ENCODE data around the gene SHTN1. TPM values are rescaled to one million over a fixed set of nuclear protein-coding genes. Genes with fewer than 3 reads are reported as not detected.

Gene SHTN1
- total RNA-seq, 1 experiment from 2014 or later: not detected

GRCh38 chr10:116886772-116887171, 118.2 kb downstream of the SHTN1 start:
- Histone ChIP-seq H3K27me3 (ENCODE audit: low read length) (no peaks in the 10 kb centered on the region), H3K27ac (ENCODE audit: low read length) (no peak overlapping the region), H3K79me2 (ENCODE audit: low read length) (no peaks in the 10 kb centered on the region), H3K9me3 (ENCODE audit: low read length) (no peaks in the 10 kb centered on the region), H3K4me3 (ENCODE audit: low read length) (no peak overlapping the region), H3K4me1 (ENCODE audit: low read length) (no peaks in the 10 kb centered on the region), H3K36me3 (ENCODE audit: insufficient read depth, low read length) (no peaks in the 10 kb centered on the region), H2AFZ (ENCODE audit: low read length) (no peak overlapping the region), H3K9ac (ENCODE audit: low read length) (no peak overlapping the region), H3K9me2 (replicated peaks; ENCODE audit: insufficient read depth, low read length) (no peaks in the 10 kb centered on the region), H4K20me1 (ENCODE audit: insufficient read depth, low read depth, low read length) (no peaks in the 10 kb centered on the region), H3K4me2 (ENCODE audit: low read depth, low read length, poor library complexity, severe bottlenecking) (no peak overlapping the region)
- DNase-seq: no peak

GRCh38 chr10:116882639-116883038, 122.3 kb downstream of the SHTN1 start:
- Histone ChIP-seq H3K4me2 (ENCODE audit: low read depth, low read length, poor library complexity, severe bottlenecking) (no peak overlapping the region), H3K9me2 (replicated peaks; ENCODE audit: insufficient read depth, low read length) (no peaks in the 10 kb centered on the region), H4K20me1 (ENCODE audit: insufficient read depth, low read depth, low read length) (no peaks in the 10 kb centered on the region), H3K79me2 (ENCODE audit: low read length) (no peaks in the 10 kb centered on the region), H3K9me3 (ENCODE audit: low read length) (no peaks in the 10 kb centered on the region), H2AFZ (ENCODE audit: low read length) (no peak overlapping the region), H3K9ac (ENCODE audit: low read length) (no peak overlapping the region), H3K4me3 (ENCODE audit: low read length) (no peak overlapping the region), H3K27ac (ENCODE audit: low read length) (no peak overlapping the region), H3K27me3 (ENCODE audit: low read length) (no peaks in the 10 kb centered on the region), H3K36me3 (ENCODE audit: insufficient read depth, low read length) (no peaks in the 10 kb centered on the region), H3K4me1 (ENCODE audit: low read length) (no peaks in the 10 kb centered on the region)
- DNase-seq: no peak

- Histone ChIP-seq H3K27ac (ENCODE audit: low read length) (no peak overlapping the region), H3K9ac (ENCODE audit: low read length) (no peak overlapping the region), H3K4me3 (ENCODE audit: low read length) (no peak overlapping the region), H2AFZ (ENCODE audit: low read length) (no peak overlapping the region), H3K79me2 (ENCODE audit: low read length) (no peaks in the 10 kb centered on the region), H3K36me3 (ENCODE audit: insufficient read depth, low read length) (no peaks in the 10 kb centered on the region), H3K4me2 (ENCODE audit: low read depth, low read length, poor library complexity, severe bottlenecking) (no peak overlapping the region), H3K4me1 (ENCODE audit: low read length) (no peaks in the 10 kb centered on the region), H4K20me1 (ENCODE audit: insufficient read depth, low read depth, low read length) (no peaks in the 10 kb centered on the region), H3K27me3 (ENCODE audit: low read length) (no peaks in the 10 kb centered on the region), H3K9me2 (replicated peaks; ENCODE audit: insufficient read depth, low read length) (no peaks in the 10 kb centered on the region), H3K9me3 (ENCODE audit: low read length) (no peaks in the 10 kb centered on the region)
- DNase-seq: no peak
Measured at GRCh38 chr10:116880716-116881482, 124.1 kb downstream of the SHTN1 start.

- Histone ChIP-seq H3K27ac (ENCODE audit: low read length) (no peak overlapping the region), H3K9me3 (ENCODE audit: low read length) (no peaks in the 10 kb centered on the region), H4K20me1 (ENCODE audit: insufficient read depth, low read depth, low read length) (no peaks in the 10 kb centered on the region), H2AFZ (ENCODE audit: low read length) (no peak overlapping the region), H3K36me3 (ENCODE audit: insufficient read depth, low read length) (no peaks in the 10 kb centered on the region), H3K4me2 (ENCODE audit: low read depth, low read length, poor library complexity, severe bottlenecking) (no peak overlapping the region), H3K79me2 (ENCODE audit: low read length) (no peaks in the 10 kb centered on the region), H3K9me2 (replicated peaks; ENCODE audit: insufficient read depth, low read length) (no peaks in the 10 kb centered on the region), H3K4me1 (ENCODE audit: low read length) (no peaks in the 10 kb centered on the region), H3K4me3 (ENCODE audit: low read length) (no peak overlapping the region), H3K27me3 (ENCODE audit: low read length) (no peaks in the 10 kb centered on the region), H3K9ac (ENCODE audit: low read length) (no peak overlapping the region)
- DNase-seq: no peak
Measured at GRCh38 chr10:116879817-116880216, 125.2 kb downstream of the SHTN1 start.

GRCh38 chr10:116878123-116878522, 126.9 kb downstream of the SHTN1 start:
- H3K79me2 ChIP-seq (ENCODE audit: low read length): no peaks in the 10 kb centered on the region
- no peak overlapping the region for H3K9ac ChIP-seq (ENCODE audit: low read length)
- H3K4me2 ChIP-seq (ENCODE audit: low read depth, low read length, poor library complexity, severe bottlenecking): no peak overlapping the region
- no peaks in the 10 kb centered on the region for H3K4me1 ChIP-seq (ENCODE audit: low read length)
- no peak overlapping the region for H3K4me3 ChIP-seq (ENCODE audit: low read length)
- no peaks in the 10 kb centered on the region for H3K9me3 ChIP-seq (ENCODE audit: low read length)
- H3K27me3 ChIP-seq (ENCODE audit: low read length): no peaks in the 10 kb centered on the region
- H3K9me2 ChIP-seq (replicated peaks; ENCODE audit: insufficient read depth, low read length): no peaks in the 10 kb centered on the region
- DNase-seq: no peak
- no peak overlapping the region for H3K27ac ChIP-seq (ENCODE audit: low read length)
- no peak overlapping the region for H2AFZ ChIP-seq (ENCODE audit: low read length)
- no peaks in the 10 kb centered on the region for H4K20me1 ChIP-seq (ENCODE audit: insufficient read depth, low read depth, low read length)
- H3K36me3 ChIP-seq (ENCODE audit: insufficient read depth, low read length): no peaks in the 10 kb centered on the region

- H3K79me2 ChIP-seq (ENCODE audit: low read length): no peaks in the 10 kb centered on the region
- H3K27me3 ChIP-seq (ENCODE audit: low read length): no peaks in the 10 kb centered on the region
- no peak overlapping the region for H3K9ac ChIP-seq (ENCODE audit: low read length)
- no peaks in the 10 kb centered on the region for H3K9me3 ChIP-seq (ENCODE audit: low read length)
- no peak overlapping the region for H2AFZ ChIP-seq (ENCODE audit: low read length)
- no peaks in the 10 kb centered on the region for H3K9me2 ChIP-seq (replicated peaks; ENCODE audit: insufficient read depth, low read length)
- H4K20me1 ChIP-seq (ENCODE audit: insufficient read depth, low read depth, low read length): no peaks in the 10 kb centered on the region
- no peak overlapping the region for H3K4me3 ChIP-seq (ENCODE audit: low read length)
- no peaks in the 10 kb centered on the region for H3K4me1 ChIP-seq (ENCODE audit: low read length)
- no peak overlapping the region for H3K4me2 ChIP-seq (ENCODE audit: low read depth, low read length, poor library complexity, severe bottlenecking)
- H3K36me3 ChIP-seq (ENCODE audit: insufficient read depth, low read length): no peaks in the 10 kb centered on the region
- no peak overlapping the region for H3K27ac ChIP-seq (ENCODE audit: low read length)
- DNase-seq: no peak
Measured at GRCh38 chr10:116877391-116877790, 127.6 kb downstream of the SHTN1 start.

- Histone ChIP-seq H3K27ac (ENCODE audit: low read length) (no peak overlapping the region), H3K9ac (ENCODE audit: low read length) (no peak overlapping the region), H3K4me3 (ENCODE audit: low read length) (no peak overlapping the region), H3K4me2 (ENCODE audit: low read depth, low read length, poor library complexity, severe bottlenecking) (no peak overlapping the region), H3K36me3 (ENCODE audit: insufficient read depth, low read length) (no peaks in the 10 kb centered on the region), H3K9me3 (ENCODE audit: low read length) (no peaks in the 10 kb centered on the region), H3K79me2 (ENCODE audit: low read length) (no peaks in the 10 kb centered on the region), H2AFZ (ENCODE audit: low read length) (no peak overlapping the region), H3K4me1 (ENCODE audit: low read length) (no peaks in the 10 kb centered on the region), H3K9me2 (replicated peaks; ENCODE audit: insufficient read depth, low read length) (no peaks in the 10 kb centered on the region), H3K27me3 (ENCODE audit: low read length) (no peaks in the 10 kb centered on the region), H4K20me1 (ENCODE audit: insufficient read depth, low read depth, low read length) (no peaks in the 10 kb centered on the region)
- DNase-seq: no peak
Measured at GRCh38 chr10:116875897-116876296, 129.1 kb downstream of the SHTN1 start.

GRCh38 chr10:116873134-116873533, 131.9 kb downstream of the SHTN1 start:
- Histone ChIP-seq H3K79me2 (ENCODE audit: low read length) (no peaks in the 10 kb centered on the region), H3K27ac (ENCODE audit: low read length) (no peak overlapping the region), H3K9me2 (replicated peaks; ENCODE audit: insufficient read depth, low read length) (no peaks in the 10 kb centered on the region), H3K4me1 (ENCODE audit: low read length) (no peaks in the 10 kb centered on the region), H3K9ac (ENCODE audit: low read length) (no peak overlapping the region), H3K4me3 (ENCODE audit: low read length) (no peak overlapping the region), H3K4me2 (ENCODE audit: low read depth, low read length, poor library complexity, severe bottlenecking) (no peak overlapping the region), H3K9me3 (ENCODE audit: low read length) (no peaks in the 10 kb centered on the region), H3K36me3 (ENCODE audit: insufficient read depth, low read length) (no peaks in the 10 kb centered on the region), H4K20me1 (ENCODE audit: insufficient read depth, low read depth, low read length) (no peaks in the 10 kb centered on the region), H3K27me3 (ENCODE audit: low read length) (no peaks in the 10 kb centered on the region), H2AFZ (ENCODE audit: low read length) (no peak overlapping the region)
- no peak for DNase-seq
